Endodermal cell (in vitro differentiated cells): ENCODE measurements around the gene VPS16. TPM values are rescaled to one million over a fixed set of nuclear protein-coding genes. Genes with fewer than 3 reads are reported as not detected.
"Not testable (repeated sequence)": the region's sequence is repeated elsewhere in the genome, so short reads cannot be mapped to it uniquely, and the experiment has no call there.

Experiments used
- DNase-seq: peaks from one replicate; pipeline ENCODE4 v3.0.0-alpha.2; 2017
- H3K27ac ChIP-seq: 2 replicates; pipeline ENCODE4 v1.5.1; 2013; ENCODE audit warnings: mild to moderate bottlenecking, low read depth, low read length, moderate library complexity
- H3K27me3 ChIP-seq: 2 replicates; pipeline ENCODE4 v1.6.1; 2013; ENCODE audit warnings: mild to moderate bottlenecking, low read length, moderate library complexity; ENCODE audit not compliant: insufficient read depth, control insufficient read depth, poor library complexity, severe bottlenecking
- H3K36me3 ChIP-seq: 2 replicates; pipeline ENCODE4 v1.7.0; 2013; ENCODE audit warnings: mild to moderate bottlenecking, low read length, moderate library complexity; ENCODE audit not compliant: control insufficient read depth, insufficient read depth
- H3K4me1 ChIP-seq: one replicate; pipeline ENCODE4 v1.7.0; 2013; ENCODE audit warnings: low read length; ENCODE audit not compliant: control insufficient read depth, insufficient read depth
- H3K4me3 ChIP-seq: 2 replicates; pipeline ENCODE4 v1.5.1; 2013; ENCODE audit warnings: mild to moderate bottlenecking, low read length, moderate library complexity
- H3K9ac ChIP-seq: 2 replicates; pipeline ENCODE4 v1.6.1; 2013; ENCODE audit warnings: mild to moderate bottlenecking, low read length, moderate library complexity; ENCODE audit not compliant: poor library complexity, severe bottlenecking; ENCODE audit errors: extremely low read depth
- H3K9me3 ChIP-seq: 2 replicates; pipeline ENCODE4 v1.6.1; 2013; ENCODE audit warnings: mild to moderate bottlenecking, low read length, moderate library complexity; ENCODE audit not compliant: control insufficient read depth
- H3K27ac Mint-ChIP-seq: 2 replicates; pipeline ENCODE4 v1.8.0; 2020; ENCODE audit warnings: mixed read lengths
- H3K27me3 Mint-ChIP-seq: 2 replicates; pipeline ENCODE4 v1.8.0; 2021; ENCODE audit warnings: mild to moderate bottlenecking, mixed read lengths; ENCODE audit not compliant: insufficient read depth
- H3K36me3 Mint-ChIP-seq: 2 replicates; pipeline ENCODE4 v1.8.0; 2020; ENCODE audit warnings: low read depth, mixed read lengths
- H3K4me1 Mint-ChIP-seq: 2 replicates; pipeline ENCODE4 v1.8.0; 2020; ENCODE audit warnings: mixed read lengths
- H3K4me3 Mint-ChIP-seq: 2 replicates; pipeline ENCODE4 v1.8.0; 2020; ENCODE audit warnings: mild to moderate bottlenecking, moderate library complexity, mixed read lengths
- H3K9me3 Mint-ChIP-seq: 2 replicates; pipeline ENCODE4 v1.8.0; 2020; ENCODE audit warnings: mild to moderate bottlenecking, mixed read lengths
- CTCF ChIP-seq: fragments of 200-600 bp; sonication (generic); conservative IDR thresholded peaks from 2 replicates; pipeline ENCODE4 v1.5.0; 2021; ENCODE audit warnings: antibody characterized with exemption, mild to moderate bottlenecking
- WGBS, 2 experiments: methylation state at CpG; one replicate each; pipeline versions ENCODE4 v1.1.5 to v1.1.7; 2013; ENCODE audit warnings: missing lambda C conversion rate in 2 of 2, mixed read lengths in 1 of 2; ENCODE audit not compliant: insufficient coverage in 1 of 2, insufficient read length in 1 of 2; 5-methylcytosine and 5-hydroxymethylcytosine counted together
- total RNA-seq, 2 donors: library from RNA; stranded (reverse); fragmentation: NEBNext Ultra II Directional in 1 of 2; extraction: Animal tissue kit (Norgen Biotek cat#: 25700) in 1 of 2; gene quantifications; 2 replicates in 1 of 2; 3 replicates in 1 of 2; pipeline ENCODE4 v1.2.1, GENCODE V29; 2021

The VPS16 gene
- total RNA-seq, 2 donors from 2014 or later: 36.8 to 37.5 TPM

GRCh38 chr20:2892376-2892775 is 51.8 kb downstream of the VPS16 start:
- Histone ChIP-seq H3K36me3 (no peaks in the 10 kb centered on the region), H3K9me3 (no peaks in the 10 kb centered on the region), H3K27ac (no peak overlapping the region), H3K4me3 (no peak overlapping the region), H3K9ac (no peak overlapping the region), H3K27me3 (no peaks in the 10 kb centered on the region), H3K4me1 (no peaks in the 10 kb centered on the region)
- Mint-ChIP-seq H3K27me3 (no peaks in the 10 kb centered on the region), H3K27ac (no peak overlapping the region), H3K9me3 (peaks cover 8% of the 10 kb centered on the region), H3K4me3 (no peak overlapping the region), H3K4me1 (peaks cover 1% of the 10 kb centered on the region), H3K36me3 (peaks cover 18% of the 10 kb centered on the region)
- 95 to 96% methylated on average over 3 of the region's 3 CpGs for WGBS, 2 experiments
- no peak for DNase-seq
- TF ChIP-seq CTCF: no peak

GRCh38 chr20:2894221-2894620 is 53.7 kb downstream of the VPS16 start:
- no peak for TF ChIP-seq CTCF
- Histone ChIP-seq H3K36me3 (no peaks in the 10 kb centered on the region), H3K4me1 (no peaks in the 10 kb centered on the region), H3K4me3 (no peak overlapping the region), H3K27me3 (no peaks in the 10 kb centered on the region), H3K9ac (no peak overlapping the region), H3K9me3 (no peaks in the 10 kb centered on the region), H3K27ac (no peak overlapping the region)
- Mint-ChIP-seq H3K27me3 (no peaks in the 10 kb centered on the region), H3K27ac (no peak overlapping the region), H3K4me1 (no peaks in the 10 kb centered on the region), H3K36me3 (peaks cover 18% of the 10 kb centered on the region), H3K4me3 (no peak overlapping the region), H3K9me3 (peaks cover 8% of the 10 kb centered on the region)
- no peak for DNase-seq
- 89 to 100% methylated on average over 1 to 2 of the region's 2 CpGs for WGBS, 2 experiments

- not testable (repeated sequence) for H3K4me1 Mint-ChIP-seq, H3K9ac ChIP-seq, H3K36me3 ChIP-seq, H3K4me1 ChIP-seq, H3K4me3 Mint-ChIP-seq, H3K27ac Mint-ChIP-seq, H3K9me3 Mint-ChIP-seq, H3K27ac ChIP-seq, H3K9me3 ChIP-seq, H3K27me3 Mint-ChIP-seq, DNase-seq, H3K4me3 ChIP-seq, H3K27me3 ChIP-seq
- H3K36me3 Mint-ChIP-seq: peaks cover 18% of the 10 kb centered on the region
- 96 to 100% methylated on average over 2 to 3 of the region's 3 CpGs for WGBS, 2 experiments
These were observed 54.6 kb downstream of the VPS16 start for GRCh38 chr20:2895154-2895553.

- Mint-ChIP-seq H3K4me3 (no peak overlapping the region), H3K27me3 (no peaks in the 10 kb centered on the region), H3K4me1 (no peaks in the 10 kb centered on the region), H3K9me3 (peaks cover 16% of the 10 kb centered on the region), H3K36me3 (peaks cover 29% of the 10 kb centered on the region), H3K27ac (no peak overlapping the region)
- Histone ChIP-seq H3K4me3 (no peak overlapping the region), H3K36me3 (no peaks in the 10 kb centered on the region), H3K9ac (no peak overlapping the region), H3K4me1 (no peaks in the 10 kb centered on the region), H3K9me3 (no peaks in the 10 kb centered on the region), H3K27ac (no peak overlapping the region), H3K27me3 (no peaks in the 10 kb centered on the region)
- DNase-seq: no peak
- 99 to 100% methylated on average over 1 to 2 of the region's 3 CpGs for WGBS, 2 experiments
- no peak for TF ChIP-seq CTCF
These were observed 58.7 kb downstream of the VPS16 start for GRCh38 chr20:2899243-2899642.
